Activated CD4-positive, alpha-beta T cell treated with anti-CD3 and anti-CD28 coated beads, Interleukin-2, amount 10 ng/mL, durations not matched to agents 24 days and 14 days (primary cell): ENCODE measurements around the gene PPP2R5C. TPM values are rescaled to one million over a fixed set of nuclear protein-coding genes. Genes with fewer than 3 reads are reported as not detected.

Source experiments
- DNase-seq: peaks from one replicate; pipeline ENCODE4 v3.0.0; 2022
- H3K27ac Mint-ChIP-seq: one replicate; pipeline ENCODE4 v1.8.0; 2022; ENCODE audit warnings: mild to moderate bottlenecking, mixed read lengths
- H3K27me3 Mint-ChIP-seq: one replicate; pipeline ENCODE4 v1.8.0; 2022; ENCODE audit warnings: mixed read lengths
- H3K36me3 Mint-ChIP-seq: one replicate; pipeline ENCODE4 v1.8.0; 2022; ENCODE audit warnings: low read depth, mild to moderate bottlenecking, mixed read lengths
- H3K4me1 Mint-ChIP-seq: one replicate; pipeline ENCODE4 v1.8.0; 2021; ENCODE audit warnings: mixed read lengths
- H3K4me3 Mint-ChIP-seq: one replicate; pipeline ENCODE4 v1.8.0; 2022; ENCODE audit warnings: mild to moderate bottlenecking, moderate library complexity, mixed read lengths
- H3K9me3 Mint-ChIP-seq: one replicate; pipeline ENCODE4 v1.8.0; 2021; ENCODE audit warnings: mixed read lengths
- intact Hi-C: fragments of 100-400 bp; cut with micrococcal nuclease; formaldehyde crosslinking; loops from one replicate; pipeline ENCODE4 v1.15.1; 2023
- total RNA-seq: library from RNA; stranded (reverse); gene quantifications from 2 replicates; pipeline ENCODE4 v1.2.3, GENCODE V29; 2022

The PPP2R5C gene
- total RNA-seq, 1 donor from 2014 or later = 181 TPM

- Mint-ChIP-seq H3K4me1 (peaks cover 42% of the 10 kb centered on the region), H3K27me3 (no peaks in the 10 kb centered on the region), H3K36me3 (peaks cover 58% of the 10 kb centered on the region), H3K9me3 (no peaks in the 10 kb centered on the region), H3K4me3 (peak overlapping the region; percentile 48), H3K27ac (peak overlapping the region; percentile 94)
- intact Hi-C loops = no loop called here
- DNase-seq = no peak
Measured at GRCh38 chr14:101858791-101859537, 97.5 kb downstream of the PPP2R5C start.

DNA sequence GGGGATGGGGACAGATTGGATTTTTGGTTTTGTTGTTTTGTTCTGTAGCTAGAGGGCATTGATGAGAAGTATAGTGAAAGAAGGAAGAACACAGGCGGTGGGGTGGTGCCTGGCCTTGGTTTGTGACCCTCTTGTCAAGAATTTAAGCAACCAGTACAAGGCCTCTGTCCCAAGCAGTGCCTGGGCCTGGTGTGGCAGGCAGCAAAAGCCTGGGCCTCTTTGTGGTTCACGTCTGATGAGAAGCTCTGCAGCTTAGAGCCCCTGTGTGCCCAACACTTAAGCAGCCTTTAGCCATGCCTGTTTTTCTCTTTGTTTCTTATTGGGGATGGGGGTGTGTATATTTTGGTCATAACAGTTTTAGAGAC lies 98.0 kb downstream of the PPP2R5C start:
- no peaks in the 10 kb centered on the region for H3K27me3 Mint-ChIP-seq
- DNase-seq = no peak
- peaks cover 38% of the 10 kb centered on the region for H3K4me1 Mint-ChIP-seq
- no peaks in the 10 kb centered on the region for H3K9me3 Mint-ChIP-seq
- H3K36me3 Mint-ChIP-seq = peaks cover 63% of the 10 kb centered on the region
- peak overlapping the region; percentile 9 for H3K4me3 Mint-ChIP-seq
- intact Hi-C loops = no loop called here
- peak overlapping the region; percentile 94 for H3K27ac Mint-ChIP-seq

DNA sequence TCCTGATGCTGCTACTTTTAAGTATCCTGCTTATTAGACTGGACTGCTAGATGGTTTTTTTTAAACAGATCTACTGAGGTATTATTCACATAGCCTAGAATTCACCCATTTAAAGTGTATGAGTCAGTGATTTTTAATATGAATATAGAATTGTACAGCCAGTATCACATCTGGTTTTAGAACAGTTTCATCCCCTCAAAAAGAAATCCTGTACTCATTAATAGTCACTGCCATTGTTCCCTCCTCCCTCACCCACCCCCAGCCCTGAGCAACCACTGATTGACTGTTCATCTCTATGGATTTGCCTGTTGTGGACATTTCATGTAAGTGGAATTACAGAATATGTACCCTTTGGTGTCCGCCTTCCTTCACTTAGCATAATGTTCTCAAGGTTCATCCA lies 98.4 kb downstream of the PPP2R5C start:
- H3K4me3 Mint-ChIP-seq = no peak overlapping the region
- H3K4me1 Mint-ChIP-seq = peaks cover 40% of the 10 kb centered on the region
- peaks cover 68% of the 10 kb centered on the region for H3K36me3 Mint-ChIP-seq
- no peaks in the 10 kb centered on the region for H3K27me3 Mint-ChIP-seq
- DNase-seq = no peak
- H3K9me3 Mint-ChIP-seq = no peaks in the 10 kb centered on the region
- intact Hi-C loops = no loop called here
- H3K27ac Mint-ChIP-seq = peak overlapping the region; percentile 94

GRCh38 chr14:101861464-101861863 lies 100.0 kb downstream of the PPP2R5C start:
- Mint-ChIP-seq H3K9me3 (no peaks in the 10 kb centered on the region), H3K27me3 (no peaks in the 10 kb centered on the region), H3K4me1 (peaks cover 32% of the 10 kb centered on the region), H3K36me3 (peaks cover 60% of the 10 kb centered on the region), H3K27ac (no peak overlapping the region), H3K4me3 (no peak overlapping the region)
- DNase-seq = no peak
- intact Hi-C loops = no loop called here

DNA sequence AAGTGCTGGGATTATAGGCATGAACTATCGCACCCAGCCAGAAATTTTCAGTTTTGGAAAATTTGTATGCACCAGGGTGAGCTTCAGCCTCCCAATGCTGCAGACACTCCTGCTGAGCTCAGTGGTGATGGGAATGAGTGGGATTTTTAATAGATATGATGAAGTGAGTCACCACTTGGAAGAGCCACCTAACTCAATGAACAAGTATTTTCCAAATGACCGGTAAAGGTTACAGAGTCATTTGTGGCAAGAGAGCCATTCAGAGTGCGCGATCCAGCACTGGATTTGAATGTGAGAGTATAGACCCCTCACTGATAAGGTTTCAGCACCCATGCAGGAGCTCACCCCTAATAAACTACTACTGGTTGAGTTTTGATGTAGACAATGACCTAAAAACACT lies 100.7 kb downstream of the PPP2R5C start:
- Mint-ChIP-seq H3K4me3 (no peak overlapping the region), H3K4me1 (peaks cover 28% of the 10 kb centered on the region), H3K27ac (no peak overlapping the region), H3K9me3 (no peaks in the 10 kb centered on the region), H3K27me3 (no peaks in the 10 kb centered on the region), H3K36me3 (peaks cover 54% of the 10 kb centered on the region)
- DNase-seq = no peak
- intact Hi-C loops = no loop called here

GRCh38 chr14:101862711-101863110 lies 101.2 kb downstream of the PPP2R5C start:
- no peaks in the 10 kb centered on the region for H3K27me3 Mint-ChIP-seq
- H3K27ac Mint-ChIP-seq = no peak overlapping the region
- H3K36me3 Mint-ChIP-seq = peaks cover 49% of the 10 kb centered on the region
- H3K4me3 Mint-ChIP-seq = no peak overlapping the region
- H3K4me1 Mint-ChIP-seq = peaks cover 27% of the 10 kb centered on the region
- DNase-seq = no peak
- H3K9me3 Mint-ChIP-seq = no peaks in the 10 kb centered on the region
- intact Hi-C loops = no loop called here

DNA sequence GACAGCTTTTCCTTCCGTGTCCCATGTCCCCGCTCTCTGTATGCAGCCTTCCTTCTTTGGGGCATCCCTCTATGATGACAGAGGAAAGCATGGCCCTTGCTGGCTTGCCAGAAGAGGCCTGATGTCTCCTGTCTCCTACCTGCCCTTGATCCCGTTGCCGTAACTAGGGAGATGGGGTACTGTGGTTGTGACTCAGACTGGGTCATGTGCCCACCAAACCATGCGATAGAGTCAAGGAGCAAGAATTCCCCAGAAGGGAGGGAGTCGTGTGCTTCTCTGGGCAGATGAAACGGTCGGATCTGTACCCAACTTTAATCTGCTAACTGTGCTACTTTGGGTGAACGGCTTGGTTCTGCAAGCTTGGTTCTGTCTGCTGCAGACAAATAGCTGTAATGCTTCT lies 103.8 kb downstream of the PPP2R5C start:
- Mint-ChIP-seq H3K36me3 (peaks cover 36% of the 10 kb centered on the region), H3K9me3 (no peaks in the 10 kb centered on the region), H3K4me3 (no peak overlapping the region), H3K27me3 (no peaks in the 10 kb centered on the region), H3K4me1 (peaks cover 25% of the 10 kb centered on the region), H3K27ac (peak overlapping the region; percentile 61)
- intact Hi-C loops = no loop called here
- DNase-seq = no peak

DNA sequence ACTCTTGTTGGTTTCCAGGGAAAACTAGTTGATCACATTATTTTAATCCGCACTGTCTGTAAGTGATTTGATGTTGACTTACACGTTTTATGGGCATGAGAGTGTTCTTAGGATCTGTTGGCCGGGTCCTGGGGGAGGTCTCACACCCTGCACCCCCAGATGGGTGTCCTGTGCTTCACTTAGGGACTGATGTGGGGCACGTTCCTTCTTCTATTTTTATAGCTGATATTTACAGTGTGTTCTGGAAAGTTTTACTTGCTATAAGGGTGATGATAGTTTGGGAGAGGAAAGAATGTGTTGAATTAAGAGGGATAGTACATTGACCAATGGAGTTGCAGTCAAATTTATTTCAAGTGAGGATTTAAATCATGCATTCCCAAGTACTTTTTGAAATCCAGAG lies 106.3 kb downstream of the PPP2R5C start:
- intact Hi-C loops = no loop called here
- Mint-ChIP-seq H3K4me3 (no peak overlapping the region), H3K4me1 (peaks cover 33% of the 10 kb centered on the region), H3K27ac (peak overlapping the region; percentile 7), H3K27me3 (no peaks in the 10 kb centered on the region), H3K36me3 (peaks cover 29% of the 10 kb centered on the region), H3K9me3 (no peaks in the 10 kb centered on the region)
- no peak for DNase-seq

- H3K9me3 Mint-ChIP-seq = no peaks in the 10 kb centered on the region
- no peak overlapping the region for H3K4me3 Mint-ChIP-seq
- DNase-seq = no peak
- no peaks in the 10 kb centered on the region for H3K27me3 Mint-ChIP-seq
- intact Hi-C loops = no loop called here
- peaks cover 40% of the 10 kb centered on the region for H3K4me1 Mint-ChIP-seq
- H3K36me3 Mint-ChIP-seq = peaks cover 24% of the 10 kb centered on the region
- H3K27ac Mint-ChIP-seq = no peak overlapping the region
Measured at GRCh38 chr14:101869217-101869616, 107.7 kb downstream of the PPP2R5C start.

DNA sequence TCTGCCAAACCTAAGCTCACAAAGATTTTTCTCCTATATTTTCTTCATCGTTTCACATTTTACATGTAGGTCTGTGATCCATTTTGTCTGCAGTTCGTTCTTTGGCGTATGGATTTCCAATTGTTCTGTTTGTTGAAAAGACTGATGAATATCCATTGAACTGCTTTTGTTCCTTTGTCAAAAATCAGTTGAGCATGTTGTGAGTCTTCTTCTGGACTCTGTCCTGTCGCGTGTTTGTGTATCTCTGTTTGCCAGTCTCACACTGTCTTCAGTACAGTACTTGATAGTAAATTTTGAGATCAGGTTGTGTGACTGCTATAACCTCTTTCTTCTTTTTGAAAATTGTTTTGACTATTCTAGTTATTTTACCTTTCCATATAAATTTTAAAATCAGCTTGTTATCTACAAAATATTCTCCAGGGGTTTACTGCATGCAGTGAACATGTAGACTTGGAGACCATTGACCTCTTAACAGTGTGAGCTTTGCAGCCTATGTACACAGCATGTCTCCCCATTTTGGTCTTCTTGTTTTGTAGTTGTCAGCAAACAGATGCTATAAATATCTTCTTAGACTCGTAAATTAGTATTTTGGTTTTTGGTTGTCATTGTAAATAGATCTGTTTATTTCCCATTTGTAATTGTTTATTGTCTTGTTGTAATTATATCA lies 108.9 kb downstream of the PPP2R5C start:
- Mint-ChIP-seq H3K4me1 (peaks cover 37% of the 10 kb centered on the region), H3K27me3 (no peaks in the 10 kb centered on the region), H3K27ac (no peak overlapping the region), H3K9me3 (no peaks in the 10 kb centered on the region), H3K36me3 (peaks cover 12% of the 10 kb centered on the region), H3K4me3 (no peak overlapping the region)
- no peak for DNase-seq
- intact Hi-C loops = no loop called here

GRCh38 chr14:101872346-101872745 lies 110.8 kb downstream of the PPP2R5C start:
- Mint-ChIP-seq H3K4me3 (no peak overlapping the region), H3K27me3 (no peaks in the 10 kb centered on the region), H3K4me1 (peaks cover 53% of the 10 kb centered on the region), H3K9me3 (no peaks in the 10 kb centered on the region), H3K27ac (peak overlapping the region; percentile 13), H3K36me3 (peaks cover 18% of the 10 kb centered on the region)
- DNase-seq = no peak
- intact Hi-C loops = no loop called here

DNA sequence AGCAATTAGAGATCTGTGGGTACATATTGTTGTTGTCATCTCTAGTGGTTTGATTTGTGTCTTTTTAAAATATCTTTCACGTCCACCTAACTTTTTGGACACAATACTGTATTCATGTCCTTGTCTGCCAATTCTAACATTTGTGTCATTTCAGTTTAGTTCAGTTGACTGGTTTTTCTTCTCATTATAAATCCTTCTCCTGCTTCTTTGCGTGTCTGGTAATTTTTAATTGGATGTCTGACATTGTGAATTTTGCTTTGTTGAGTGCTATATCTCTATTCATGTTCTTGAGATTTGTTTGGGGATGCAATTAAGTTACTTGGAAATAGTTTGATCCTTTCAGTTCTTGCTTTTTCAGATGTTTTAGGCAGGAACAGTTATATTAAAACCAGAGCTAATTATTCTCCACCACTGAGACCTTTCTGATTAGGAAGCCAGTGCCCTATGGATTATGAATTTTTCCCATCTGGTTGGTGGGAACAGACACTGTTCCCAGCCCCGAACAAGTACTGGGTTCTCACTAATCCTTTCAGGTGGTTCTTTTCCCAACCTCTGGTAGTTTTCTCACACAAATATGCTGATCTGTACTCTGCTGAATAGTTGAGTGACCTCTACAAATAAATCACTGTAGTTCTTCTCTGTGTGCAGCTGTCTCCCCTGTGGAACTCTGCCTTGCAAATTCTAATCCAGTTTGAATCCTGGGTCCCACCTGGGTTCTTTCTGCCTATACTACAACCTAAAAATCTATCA lies 111.7 kb downstream of the PPP2R5C start:
- no peak for DNase-seq
- intact Hi-C loops = no loop called here
- Mint-ChIP-seq H3K4me3 (no peak overlapping the region), H3K36me3 (peaks cover 24% of the 10 kb centered on the region), H3K27me3 (no peaks in the 10 kb centered on the region), H3K4me1 (peaks cover 60% of the 10 kb centered on the region), H3K9me3 (no peaks in the 10 kb centered on the region), H3K27ac (no peak overlapping the region)

DNA sequence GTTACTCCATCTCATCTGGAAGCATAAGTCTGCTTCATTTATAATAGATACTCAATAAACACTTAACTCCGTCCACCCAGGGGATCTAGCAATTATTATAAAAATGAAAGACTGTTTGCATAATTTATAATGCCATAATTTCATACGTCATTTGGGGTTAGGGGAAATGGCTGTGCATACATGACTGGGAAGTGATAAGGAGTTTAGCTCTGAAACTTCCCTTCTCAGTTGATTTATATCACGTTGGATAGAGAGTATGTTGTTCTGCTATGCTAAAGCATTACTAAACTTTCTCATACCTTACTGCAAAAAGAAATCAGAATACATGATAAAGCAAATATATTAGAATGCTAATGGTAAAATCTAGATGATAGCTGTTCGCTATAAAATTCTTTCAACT lies 112.5 kb downstream of the PPP2R5C start:
- Mint-ChIP-seq H3K27me3 (no peaks in the 10 kb centered on the region), H3K36me3 (peaks cover 26% of the 10 kb centered on the region), H3K27ac (peak overlapping the region; percentile 34), H3K4me1 (peaks cover 63% of the 10 kb centered on the region), H3K9me3 (no peaks in the 10 kb centered on the region), H3K4me3 (no peak overlapping the region)
- intact Hi-C loops = no loop called here
- no peak for DNase-seq
